Activated naive CD4-positive, alpha-beta T cell treated with anti-CD3 and anti-CD28 coated beads, Interleukin-2, amount 10 ng/mL, durations not matched to agents 7 days and 5 days (primary cell): ENCODE results near the gene DCDC2C.

Experiments used
- CTCF ChIA-PET: fragments of 350-600 bp; sonication (Branson Sonifier 250); formaldehyde crosslinking; loops from one replicate; lab custom pipeline; 2021; ENCODE audit warnings: antibody characterized with exemption; lab: Charles Lee
- DNase-seq: peaks from one replicate; pipeline ENCODE4 v3.0.0-alpha.2; 2020
- H3K27ac Mint-ChIP-seq: one replicate; pipeline ENCODE4 v1.8.0; 2021; ENCODE audit warnings: mild to moderate bottlenecking, moderate library complexity, mixed read lengths
- H3K27me3 Mint-ChIP-seq: one replicate; pipeline ENCODE4 v1.8.0; 2021; ENCODE audit warnings: mild to moderate bottlenecking, mixed read lengths
- H3K36me3 Mint-ChIP-seq: one replicate; pipeline ENCODE4 v1.8.0; 2021; ENCODE audit warnings: mixed read lengths
- H3K4me1 Mint-ChIP-seq: one replicate; pipeline ENCODE4 v1.8.0; 2021; ENCODE audit warnings: mixed read lengths
- H3K4me3 Mint-ChIP-seq: one replicate; pipeline ENCODE4 v1.8.0; 2021; ENCODE audit warnings: mild to moderate bottlenecking, moderate library complexity, mixed read lengths
- H3K9me3 Mint-ChIP-seq: one replicate; pipeline ENCODE4 v1.8.0; 2021; ENCODE audit warnings: mixed read lengths

Gene DCDC2C

GRCh38 chr2:3848776-3849175, 145.4 kb downstream of the DCDC2C start:
- H3K4me3 Mint-ChIP-seq, result no peak overlapping the region

DNA sequence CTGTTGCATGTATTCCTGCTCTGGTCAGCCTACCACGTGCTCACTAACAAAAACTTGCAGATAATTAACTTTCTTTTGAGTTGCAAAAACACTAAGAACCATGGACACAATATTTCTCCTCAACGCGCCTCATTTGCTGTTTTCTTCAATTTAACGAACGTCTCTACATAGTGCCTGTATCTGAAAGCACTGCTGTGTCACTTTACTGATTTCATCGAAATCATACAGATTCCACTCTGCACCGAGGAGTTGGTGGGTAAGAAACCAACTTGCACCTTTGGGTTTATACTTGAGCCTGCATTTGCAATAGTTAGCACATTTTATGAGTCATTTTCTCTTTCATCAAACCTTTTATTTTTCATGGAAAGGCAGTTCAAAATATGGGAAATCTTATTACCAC, 145.8 kb downstream of the DCDC2C start:
- Mint-ChIP-seq H3K27ac (no peak overlapping the region), H3K4me1 (no peaks in the 10 kb centered on the region), H3K36me3 (no peaks in the 10 kb centered on the region), H3K4me3 (no peak overlapping the region), H3K9me3 (peaks cover 5% of the 10 kb centered on the region), H3K27me3 (no peaks in the 10 kb centered on the region)
- CTCF ChIA-PET, result no interaction called here
- DNase-seq, result no peak

More at GRCh38 chr2:3848776-3849175, 145.4 kb downstream of the DCDC2C start:
- DNase-seq, result no peak
- H3K4me1 Mint-ChIP-seq, result no peaks in the 10 kb centered on the region
- H3K27ac Mint-ChIP-seq, result no peak overlapping the region
- H3K9me3 Mint-ChIP-seq, result peaks cover 5% of the 10 kb centered on the region
- H3K27me3 Mint-ChIP-seq, result no peaks in the 10 kb centered on the region
- CTCF ChIA-PET, result no interaction called here
- H3K36me3 Mint-ChIP-seq, result no peaks in the 10 kb centered on the region

- peaks cover 4% of the 10 kb centered on the region for H3K9me3 Mint-ChIP-seq
- no peaks in the 10 kb centered on the region for H3K27me3 Mint-ChIP-seq
- no peaks in the 10 kb centered on the region for H3K36me3 Mint-ChIP-seq
- H3K27ac Mint-ChIP-seq, result no peak overlapping the region
- no peak for DNase-seq
- H3K4me3 Mint-ChIP-seq, result no peak overlapping the region
- CTCF ChIA-PET, result no interaction called here
- no peaks in the 10 kb centered on the region for H3K4me1 Mint-ChIP-seq
Observed at GRCh38 chr2:3857576-3857975, 154.2 kb downstream of the DCDC2C start.

- Mint-ChIP-seq H3K9me3 (no peaks in the 10 kb centered on the region), H3K4me3 (no peak overlapping the region), H3K36me3 (no peaks in the 10 kb centered on the region), H3K4me1 (no peaks in the 10 kb centered on the region), H3K27me3 (no peaks in the 10 kb centered on the region), H3K27ac (no peak overlapping the region)
- no peak for DNase-seq
- CTCF ChIA-PET, result no interaction called here
Observed at GRCh38 chr2:3864943-3865865, 161.8 kb downstream of the DCDC2C start.

GRCh38 chr2:3867469-3867868, 164.1 kb downstream of the DCDC2C start:
- Mint-ChIP-seq H3K27ac (no peak overlapping the region), H3K4me1 (no peaks in the 10 kb centered on the region), H3K9me3 (no peaks in the 10 kb centered on the region), H3K4me3 (no peak overlapping the region), H3K36me3 (no peaks in the 10 kb centered on the region), H3K27me3 (no peaks in the 10 kb centered on the region)
- CTCF ChIA-PET, result no interaction called here
- DNase-seq, result no peak

GRCh38 chr2:3868012-3868805, 164.8 kb downstream of the DCDC2C start:
- Mint-ChIP-seq H3K4me3 (no peak overlapping the region), H3K36me3 (no peaks in the 10 kb centered on the region), H3K27ac (no peak overlapping the region), H3K9me3 (no peaks in the 10 kb centered on the region), H3K4me1 (no peaks in the 10 kb centered on the region), H3K27me3 (no peaks in the 10 kb centered on the region)
- DNase-seq, result no peak
- CTCF ChIA-PET, result no interaction called here

- H3K9me3 Mint-ChIP-seq, result no peaks in the 10 kb centered on the region
- no peak overlapping the region for H3K4me3 Mint-ChIP-seq
- no peaks in the 10 kb centered on the region for H3K36me3 Mint-ChIP-seq
- H3K4me1 Mint-ChIP-seq, result no peaks in the 10 kb centered on the region
- CTCF ChIA-PET, result no interaction called here
- no peak for DNase-seq
- no peaks in the 10 kb centered on the region for H3K27me3 Mint-ChIP-seq
- no peak overlapping the region for H3K27ac Mint-ChIP-seq
Observed at GRCh38 chr2:3870222-3870621, 166.8 kb downstream of the DCDC2C start.

DNA sequence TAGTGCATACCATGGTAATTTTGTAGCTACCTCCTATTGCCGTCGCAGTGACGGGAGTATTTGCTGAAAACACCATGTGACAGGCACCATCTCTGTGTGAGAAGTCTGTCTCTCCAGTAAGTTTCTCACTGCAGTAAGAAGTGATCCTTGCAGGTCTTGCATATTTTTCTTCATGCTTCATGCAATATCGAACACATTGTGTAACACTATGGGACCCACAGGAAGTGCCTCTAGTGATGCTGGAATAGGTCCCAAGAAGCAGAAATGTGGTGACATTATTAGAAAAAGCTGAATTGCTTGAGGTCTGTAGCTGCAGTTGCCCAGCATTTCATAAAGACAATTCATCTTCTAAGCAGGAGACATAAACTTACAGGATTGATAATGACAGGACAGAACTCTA, 167.6 kb downstream of the DCDC2C start:
- H3K4me3 Mint-ChIP-seq, result no peak overlapping the region
- CTCF ChIA-PET, result no interaction called here
- H3K9me3 Mint-ChIP-seq, result no peaks in the 10 kb centered on the region

GRCh38 chr2:3872451-3872850, 169.1 kb downstream of the DCDC2C start:
- no peaks in the 10 kb centered on the region for H3K36me3 Mint-ChIP-seq
- no peaks in the 10 kb centered on the region for H3K4me1 Mint-ChIP-seq
- H3K4me3 Mint-ChIP-seq, result no peak overlapping the region
- no peaks in the 10 kb centered on the region for H3K27me3 Mint-ChIP-seq
- no peak overlapping the region for H3K27ac Mint-ChIP-seq
- CTCF ChIA-PET, result no interaction called here
- DNase-seq, result no peak
- H3K9me3 Mint-ChIP-seq, result no peaks in the 10 kb centered on the region

More for the DNA sequence above, 167.6 kb downstream of the DCDC2C start:
- DNase-seq, result no peak
- Mint-ChIP-seq H3K36me3 (no peaks in the 10 kb centered on the region), H3K4me1 (no peaks in the 10 kb centered on the region), H3K27me3 (no peaks in the 10 kb centered on the region), H3K27ac (no peak overlapping the region)

DNA sequence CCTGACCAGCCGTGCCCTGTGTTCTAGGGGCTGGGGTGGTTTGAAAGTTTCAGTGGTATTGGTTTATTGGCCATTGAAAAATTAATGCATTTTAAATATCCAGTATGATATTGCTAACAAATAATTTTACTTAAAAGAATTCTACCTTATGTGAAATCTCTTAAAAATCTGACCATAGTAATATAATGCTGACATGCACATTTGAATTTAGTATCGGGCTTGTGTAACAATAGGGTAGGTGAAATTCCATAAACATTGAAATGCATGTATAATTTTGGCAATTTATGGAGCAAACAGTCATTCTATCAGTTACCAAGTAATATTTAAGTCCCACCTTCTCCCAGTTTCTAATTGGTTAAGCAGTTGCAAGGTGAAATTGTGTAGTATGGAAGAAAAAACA, 170.5 kb downstream of the DCDC2C start:
- CTCF ChIA-PET, result no interaction called here
- Mint-ChIP-seq H3K27me3 (no peaks in the 10 kb centered on the region), H3K4me3 (no peak overlapping the region), H3K36me3 (no peaks in the 10 kb centered on the region), H3K9me3 (no peaks in the 10 kb centered on the region), H3K4me1 (no peaks in the 10 kb centered on the region), H3K27ac (no peak overlapping the region)
- no peak for DNase-seq

DNA sequence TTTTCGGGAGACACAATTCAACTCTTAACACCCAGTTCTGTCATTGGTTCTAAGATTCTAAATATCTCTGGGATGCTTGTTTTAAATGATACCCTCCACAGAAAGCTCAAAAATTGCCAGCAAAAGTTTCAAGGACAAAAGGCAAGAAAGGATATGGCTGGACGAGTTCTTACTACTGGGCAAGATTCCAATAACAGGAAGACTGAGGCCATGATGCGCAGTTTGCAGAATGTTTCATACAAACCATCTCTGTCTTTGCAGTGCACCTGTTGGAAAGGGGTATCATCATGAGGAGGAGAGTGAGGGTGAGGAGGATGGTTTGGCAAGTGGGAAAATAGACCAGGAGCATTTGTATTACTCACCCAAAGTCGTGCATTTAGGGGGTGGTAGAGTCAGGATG, 172.8 kb downstream of the DCDC2C start:
- H3K27ac Mint-ChIP-seq, result no peak overlapping the region
- no peaks in the 10 kb centered on the region for H3K36me3 Mint-ChIP-seq
- H3K4me1 Mint-ChIP-seq, result no peaks in the 10 kb centered on the region
- CTCF ChIA-PET, result no interaction called here
- H3K27me3 Mint-ChIP-seq, result no peaks in the 10 kb centered on the region
- no peak for DNase-seq
- no peaks in the 10 kb centered on the region for H3K9me3 Mint-ChIP-seq
- no peak overlapping the region for H3K4me3 Mint-ChIP-seq

DNA sequence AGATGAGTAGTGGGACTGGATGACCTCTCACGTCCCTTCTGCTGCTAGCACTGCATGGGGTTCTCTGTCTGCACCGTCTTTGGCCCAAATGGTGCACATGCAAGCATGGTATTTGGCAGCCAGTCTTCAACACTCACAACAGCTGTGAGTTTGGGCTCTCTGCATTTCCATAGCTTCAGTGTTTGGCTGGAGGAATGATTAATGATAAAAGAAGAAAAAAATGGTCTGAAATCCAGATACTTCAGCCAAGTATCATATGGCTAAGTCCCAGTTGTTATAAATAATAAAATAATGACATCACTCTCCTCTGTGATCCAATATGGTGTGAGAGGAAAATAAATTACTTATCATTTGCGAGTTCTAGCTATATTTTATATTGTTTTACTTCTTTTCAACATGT, 173.3 kb downstream of the DCDC2C start:
- DNase-seq, result no peak
- H3K4me1 Mint-ChIP-seq, result no peaks in the 10 kb centered on the region
- CTCF ChIA-PET, result no interaction called here

GRCh38 chr2:3885629-3886628, 182.6 kb downstream of the DCDC2C start:
- Mint-ChIP-seq H3K27ac (no peak overlapping the region), H3K4me3 (no peak overlapping the region)

More for the DNA sequence above, 173.3 kb downstream of the DCDC2C start:
- Mint-ChIP-seq H3K27me3 (no peaks in the 10 kb centered on the region), H3K9me3 (no peaks in the 10 kb centered on the region), H3K27ac (no peak overlapping the region), H3K36me3 (no peaks in the 10 kb centered on the region), H3K4me3 (no peak overlapping the region)

DNA sequence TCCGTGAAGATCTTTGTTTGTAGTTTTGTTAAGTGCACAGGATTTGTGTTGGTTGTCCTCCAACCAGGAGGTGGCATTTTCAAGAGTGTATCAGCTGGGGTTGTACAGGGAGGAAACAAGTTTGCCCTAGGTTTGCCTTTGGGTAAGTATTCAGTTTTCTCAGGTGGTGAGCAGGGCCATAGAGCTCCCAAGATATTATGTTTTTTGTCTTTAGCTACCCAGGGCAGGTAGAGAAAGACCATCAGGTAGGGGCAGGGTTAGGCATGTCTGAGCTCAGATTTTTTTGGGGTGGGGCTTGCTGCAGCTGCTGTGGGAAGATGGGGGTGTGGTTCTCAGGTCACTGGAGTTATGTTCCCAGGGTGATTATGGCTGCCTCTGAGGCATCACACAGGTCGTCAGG, 191.6 kb downstream of the DCDC2C start:
- Mint-ChIP-seq H3K27ac (no peak overlapping the region), H3K4me1 (no peaks in the 10 kb centered on the region), H3K36me3 (no peaks in the 10 kb centered on the region), H3K4me3 (no peak overlapping the region), H3K27me3 (no peaks in the 10 kb centered on the region), H3K9me3 (no peaks in the 10 kb centered on the region)
- CTCF ChIA-PET, result no interaction called here
- DNase-seq, result no peak

More at GRCh38 chr2:3885629-3886628, 182.6 kb downstream of the DCDC2C start:
- H3K36me3 Mint-ChIP-seq, result no peaks in the 10 kb centered on the region
- H3K4me1 Mint-ChIP-seq, result no peaks in the 10 kb centered on the region
- CTCF ChIA-PET, result no interaction called here
- H3K27me3 Mint-ChIP-seq, result no peaks in the 10 kb centered on the region
- H3K9me3 Mint-ChIP-seq, result no peaks in the 10 kb centered on the region
- DNase-seq, result no peak
